Subcutaneous abdominal adipose tissue (tissue), 5 donors: ENCODE results near the gene RPS27L.

Experiments used
- H3K27ac ChIP-seq: one replicate; pipeline ENCODE4 v1.7.0; 2013; ENCODE audit warnings: low read depth, mild to moderate bottlenecking, inconsistent platforms, low read length, moderate library complexity
- H3K27me3 ChIP-seq, 5 donors: one replicate each; pipeline ENCODE4 v1.7.0; 2013; ENCODE audit warnings: low read length in 5 of 5, inconsistent platforms in 1 of 5; ENCODE audit not compliant: control insufficient read depth in 5 of 5, insufficient read depth in 4 of 5
- H3K36me3 ChIP-seq, 5 donors: one replicate each; pipeline ENCODE4 v1.7.0; 2013; ENCODE audit warnings: low read length in 5 of 5; ENCODE audit not compliant: control insufficient read depth in 5 of 5, insufficient read depth in 5 of 5
- H3K4me1 ChIP-seq, 5 donors: one replicate each; pipeline ENCODE4 v1.7.0; 2013; ENCODE audit warnings: low read length in 5 of 5, mild to moderate bottlenecking in 3 of 5, moderate library complexity in 1 of 5; ENCODE audit not compliant: control insufficient read depth in 5 of 5, insufficient read depth in 5 of 5
- H3K4me3 ChIP-seq, 5 donors: one replicate each; pipeline ENCODE4 v1.7.0; 2013; ENCODE audit warnings: low read length in 5 of 5, low read depth in 1 of 5
- H3K9ac ChIP-seq, 5 donors: one replicate each; pipeline ENCODE4 v1.7.0; 2013; ENCODE audit warnings: low read length in 5 of 5, mild to moderate bottlenecking in 4 of 5, moderate library complexity in 3 of 5
- H3K9me3 ChIP-seq, 5 donors: one replicate each; pipeline ENCODE4 v1.7.0; 2013; ENCODE audit warnings: low read length in 5 of 5; ENCODE audit not compliant: control insufficient read depth in 5 of 5
- donor health status: healthy.
- donor health status: healthy.
- donor health status: healthy.
- donor health status: healthy.
- donor health status: healthy.

The RPS27L gene

DNA sequence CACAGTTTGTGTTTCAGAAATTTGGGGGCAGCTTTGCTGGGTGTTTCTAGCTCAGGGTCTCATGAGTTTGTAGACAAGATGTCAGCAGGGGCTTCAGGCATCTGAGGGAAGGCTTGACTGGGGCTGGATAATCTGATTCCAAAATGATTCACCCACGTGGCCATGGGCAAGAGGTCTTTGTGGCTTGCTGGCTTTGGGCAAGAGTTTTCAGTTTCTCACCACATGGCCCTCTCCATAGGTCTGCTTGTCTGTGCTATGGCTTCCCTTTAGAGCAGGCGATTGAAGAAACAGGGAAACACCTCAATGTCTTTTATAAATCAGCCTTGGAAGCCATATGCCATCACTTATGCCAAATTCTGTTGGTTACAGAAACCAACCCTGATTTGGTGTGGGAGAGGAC is 11.9 kb downstream of the RPS27L start:
- H3K27me3 ChIP-seq, result no peaks in the 10 kb centered on the region
- H3K36me3 ChIP-seq, result peaks cover 5 to 43% (median 21%) of the 10 kb centered on the region in 5 donors
- H3K9me3 ChIP-seq, result no peaks in the 10 kb centered on the region

DNA sequence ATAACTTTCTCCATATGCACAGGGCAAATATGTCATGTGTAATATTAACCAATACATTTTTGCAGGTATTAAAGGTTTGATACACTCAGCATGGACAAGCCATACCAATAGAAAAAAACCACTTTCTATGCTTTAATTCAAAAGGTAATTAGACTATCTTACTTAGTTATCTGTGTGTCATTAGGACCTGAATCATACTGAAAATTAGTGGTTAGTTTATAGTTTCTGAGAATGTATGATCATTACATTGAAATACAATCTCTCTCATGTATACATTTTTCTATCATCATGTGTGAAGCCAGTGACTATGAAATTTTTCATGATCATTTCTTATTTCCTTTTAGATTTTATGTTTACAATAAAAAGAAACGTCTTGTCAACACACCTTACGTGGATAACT is 16.3 kb downstream of the RPS27L start:
- Histone ChIP-seq H3K4me3 (no peak overlapping the region), H3K27ac (no peak overlapping the region), H3K4me1 (peaks cover 0 to 5% (median 0%) of the 10 kb centered on the region in 5 donors), H3K27me3 (no peaks in the 10 kb centered on the region), H3K9me3 (no peaks in the 10 kb centered on the region), H3K9ac (no peak overlapping the region), H3K36me3 (peaks cover 2 to 17% (median 12%) of the 10 kb centered on the region in 5 donors)

More for the DNA sequence above, 11.9 kb downstream of the RPS27L start:
- peaks cover 0 to 10% (median 7%) of the 10 kb centered on the region in 5 donors for H3K4me1 ChIP-seq
- H3K27ac ChIP-seq, result no peak overlapping the region
- H3K4me3 ChIP-seq, result no peak overlapping the region
- H3K9ac ChIP-seq, result no peak overlapping the region

DNA sequence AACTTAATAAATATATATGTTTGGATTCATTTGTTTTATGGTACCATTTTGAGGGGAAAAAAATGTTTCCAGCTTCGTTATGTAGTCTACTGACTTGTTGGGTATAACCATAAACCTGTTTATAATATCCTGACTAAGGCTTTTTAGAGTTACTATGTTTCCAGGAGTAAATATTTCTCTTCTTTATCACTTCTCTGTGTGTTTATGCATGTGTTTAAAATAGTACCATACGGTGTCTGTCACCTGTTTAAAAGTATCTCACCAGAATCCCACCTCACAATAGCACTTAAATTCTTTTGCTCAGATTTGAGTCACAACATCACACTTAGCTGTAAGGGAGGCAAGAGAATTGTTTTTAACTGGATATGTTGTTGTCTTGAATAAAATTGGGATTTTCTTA is 20.5 kb downstream of the RPS27L start:
- H3K4me3 ChIP-seq, result no peak overlapping the region
- H3K36me3 ChIP-seq, result peaks cover 2 to 10% (median 4%) of the 10 kb centered on the region in 5 donors
- peaks cover 0 to 18% (median 12%) of the 10 kb centered on the region in 5 donors for H3K4me1 ChIP-seq
- no peaks in the 10 kb centered on the region for H3K9me3 ChIP-seq
- peak overlapping the region; percentile 34 for H3K27ac ChIP-seq
- no peak overlapping the region for H3K9ac ChIP-seq
- no peaks in the 10 kb centered on the region for H3K27me3 ChIP-seq

DNA sequence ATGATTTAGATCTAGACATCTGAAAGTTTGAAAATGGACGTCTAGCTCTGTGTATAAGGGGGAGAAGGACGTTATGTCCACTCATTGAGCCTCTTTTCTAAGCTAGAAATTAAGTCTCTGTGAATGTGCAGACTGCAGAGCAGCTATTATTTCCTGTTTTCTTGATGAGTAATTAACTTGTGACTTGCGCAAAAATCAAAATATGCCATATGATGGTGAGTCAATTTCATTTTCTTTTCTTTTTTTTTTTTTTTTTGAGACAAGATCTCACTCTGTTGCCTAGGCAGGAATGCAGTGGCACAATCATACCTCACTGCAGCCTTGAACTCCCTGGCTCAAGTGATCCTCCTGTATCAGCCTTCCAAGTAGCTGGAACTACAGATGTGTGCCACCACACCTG is 21.5 kb downstream of the RPS27L start:
- Histone ChIP-seq H3K27me3 (no peaks in the 10 kb centered on the region), H3K9ac (no peak overlapping the region), H3K9me3 (no peaks in the 10 kb centered on the region), H3K4me3 (no peak overlapping the region), H3K36me3 (peaks cover 0 to 8% (median 3%) of the 10 kb centered on the region in 5 donors), H3K27ac (peak overlapping the region; percentile 34), H3K4me1 (peaks cover 0 to 18% (median 12%) of the 10 kb centered on the region in 5 donors)

DNA sequence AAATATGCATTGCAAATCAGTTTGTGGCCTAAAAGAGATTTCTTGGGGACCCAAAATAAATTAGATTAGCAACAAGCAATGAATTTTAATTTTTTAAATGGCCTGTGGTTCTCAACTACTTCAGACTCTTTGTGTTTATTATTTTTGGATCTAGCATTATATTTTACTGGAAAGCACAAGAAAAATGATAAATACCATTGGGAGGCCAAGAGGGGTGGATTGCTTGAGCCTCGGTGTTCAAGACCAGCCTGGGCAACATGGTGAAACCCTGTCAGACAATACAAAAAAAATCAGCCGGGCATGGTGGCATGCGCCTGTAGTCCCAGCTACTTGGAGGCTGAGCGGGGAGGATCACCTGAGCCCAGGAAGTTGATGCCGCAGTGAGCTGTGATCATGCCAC is 22.0 kb downstream of the RPS27L start:
- Histone ChIP-seq H3K27ac (no peak overlapping the region), H3K27me3 (no peaks in the 10 kb centered on the region)

DNA sequence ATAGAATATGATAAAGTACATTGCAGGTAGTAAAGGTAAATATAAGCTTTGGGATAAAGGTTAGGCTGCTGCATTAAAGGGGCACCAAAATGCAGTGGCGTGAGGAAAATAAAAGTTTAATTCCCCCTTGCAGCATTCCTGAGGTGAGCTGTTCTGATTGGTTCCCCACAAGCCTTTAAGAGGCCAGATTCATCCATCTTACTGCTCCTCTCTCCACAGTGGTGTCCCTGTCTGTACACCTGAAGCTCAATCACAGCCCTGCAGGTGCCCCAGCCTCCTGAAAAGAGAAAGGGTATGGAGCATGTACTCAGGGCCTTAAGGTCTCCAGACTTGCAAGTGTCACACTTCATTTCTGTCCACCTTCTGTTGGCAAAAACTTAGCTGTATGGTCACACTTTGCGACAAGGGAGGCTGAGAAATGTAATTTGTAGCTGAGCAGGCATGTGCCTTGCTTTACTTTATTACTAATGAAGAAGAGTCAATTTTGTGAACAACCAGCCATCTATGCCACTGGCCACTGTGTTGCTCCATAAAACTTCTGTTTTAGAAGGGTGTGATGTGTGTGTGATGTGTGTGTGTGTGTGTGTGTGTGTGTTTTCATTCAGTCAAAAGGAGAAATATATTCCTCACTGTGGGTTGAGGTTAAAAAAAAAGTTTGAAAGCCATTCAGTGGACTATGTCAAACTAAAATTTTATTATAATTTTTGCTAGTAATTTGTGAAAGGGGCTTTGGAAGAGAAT is 22.9 kb downstream of the RPS27L start:
- H3K4me1 ChIP-seq, result peaks cover 0 to 18% (median 12%) of the 10 kb centered on the region in 5 donors
- peak overlapping the region in 2 of 5 donors; percentile 27 to 48 for H3K9ac ChIP-seq
- H3K27me3 ChIP-seq, result no peaks in the 10 kb centered on the region
- H3K4me3 ChIP-seq, result peak overlapping the region in 1 of 5 donors; percentile 37
- H3K9me3 ChIP-seq, result no peaks in the 10 kb centered on the region
- H3K27ac ChIP-seq, result peak overlapping the region; percentile 73
- peaks cover 5 to 14% (median 8%) of the 10 kb centered on the region in 5 donors for H3K36me3 ChIP-seq

More for the DNA sequence above, 22.0 kb downstream of the RPS27L start:
- Histone ChIP-seq H3K9ac (no peak overlapping the region), H3K4me1 (peaks cover 0 to 18% (median 12%) of the 10 kb centered on the region in 5 donors), H3K36me3 (peaks cover 0 to 9% (median 7%) of the 10 kb centered on the region in 5 donors), H3K9me3 (no peaks in the 10 kb centered on the region), H3K4me3 (no peak overlapping the region)

DNA sequence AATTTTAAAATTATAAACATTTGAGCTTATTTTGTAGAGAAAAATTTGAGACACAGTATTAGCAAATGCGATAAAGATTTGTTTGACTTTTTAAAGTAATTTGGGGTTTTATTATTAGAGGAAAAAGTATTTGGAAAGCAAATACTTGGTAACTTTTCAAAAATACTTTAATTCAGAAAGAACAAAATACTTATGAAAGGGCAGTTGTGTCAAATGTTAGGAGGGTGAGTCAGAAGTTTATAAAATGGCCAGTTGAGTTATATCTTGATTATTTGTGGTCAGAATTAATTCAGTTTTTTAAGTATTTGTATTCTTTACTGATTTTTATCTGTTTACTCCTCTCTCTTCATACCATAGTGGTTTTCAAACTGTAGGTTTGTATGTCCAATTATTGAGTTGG is 23.5 kb downstream of the RPS27L start:
- Histone ChIP-seq H3K4me1 (peaks cover 0 to 18% (median 12%) of the 10 kb centered on the region in 5 donors), H3K27ac (peak overlapping the region; percentile 73), H3K4me3 (no peak overlapping the region), H3K9ac (peak overlapping the region in 2 of 5 donors; percentile 25 to 48), H3K36me3 (peaks cover 7 to 15% (median 9%) of the 10 kb centered on the region in 5 donors), H3K27me3 (no peaks in the 10 kb centered on the region), H3K9me3 (no peaks in the 10 kb centered on the region)

DNA sequence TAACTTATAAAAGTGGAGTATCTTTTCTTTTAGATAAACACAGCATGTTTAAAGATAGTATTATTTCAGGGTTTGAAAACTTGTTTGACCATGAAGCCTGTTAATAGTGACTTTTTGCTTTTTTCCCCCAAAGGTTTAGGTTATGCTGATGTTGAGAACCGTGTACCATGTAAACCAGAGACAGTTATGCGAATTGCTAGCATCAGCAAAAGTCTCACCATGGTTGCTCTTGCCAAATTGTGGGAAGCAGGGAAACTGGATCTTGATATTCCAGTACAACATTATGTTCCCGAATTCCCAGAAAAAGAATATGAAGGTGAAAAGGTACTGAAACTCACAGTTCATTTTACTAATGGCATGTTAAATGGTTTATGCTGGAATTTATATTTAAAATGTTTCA is 30.6 kb downstream of the RPS27L start:
- peaks cover 6 to 28% (median 16%) of the 10 kb centered on the region in 5 donors for H3K36me3 ChIP-seq

DNA sequence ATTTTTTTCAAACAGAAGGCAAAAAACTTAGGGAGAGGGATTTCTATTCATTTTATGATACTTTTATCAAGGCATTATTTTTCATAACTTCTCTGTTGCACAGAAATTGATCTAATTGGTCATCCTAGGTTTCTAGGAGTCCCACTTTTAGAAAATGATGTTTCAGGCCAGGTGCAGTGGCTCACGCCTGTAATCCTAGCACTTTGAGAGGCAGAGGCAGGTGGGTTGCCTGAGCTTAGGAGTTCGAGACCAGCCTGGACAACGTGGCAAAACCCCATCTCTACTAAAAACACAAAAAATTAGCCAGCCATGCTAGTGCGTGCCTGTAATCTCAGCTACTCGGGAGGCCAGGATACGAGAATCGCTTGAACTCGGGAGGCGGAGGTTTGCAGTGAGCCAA is 32.8 kb downstream of the RPS27L start:
- Histone ChIP-seq H3K4me1 (peaks cover 0 to 21% (median 6%) of the 10 kb centered on the region in 5 donors), H3K9ac (no peak overlapping the region), H3K27ac (no peak overlapping the region), H3K27me3 (no peaks in the 10 kb centered on the region), H3K9me3 (peaks cover 0 to 4% (median 0%) of the 10 kb centered on the region in 5 donors), H3K4me3 (no peak overlapping the region), H3K36me3 (peaks cover 2 to 17% (median 4%) of the 10 kb centered on the region in 5 donors)

More for the DNA sequence above, 30.6 kb downstream of the RPS27L start:
- Histone ChIP-seq H3K27ac (no peak overlapping the region), H3K9ac (no peak overlapping the region), H3K4me3 (no peak overlapping the region), H3K4me1 (peaks cover 0 to 17% (median 6%) of the 10 kb centered on the region in 5 donors), H3K9me3 (no peaks in the 10 kb centered on the region), H3K27me3 (no peaks in the 10 kb centered on the region)
